ENCODE measurements around the gene SLC52A3. TPM values are rescaled to one million over a fixed set of nuclear protein-coding genes. Genes with fewer than 3 reads are reported as not detected.

SLC52A3 gene
- total and polyA plus RNA-seq, 2 of the 13 experiments (the other 11 are each of a cell fraction or from before 2014, with no cell fraction given) = 0.03 TPM; not detected in 1

GRCh38 chr20:728256-728944, 39.9 kb downstream of the SLC52A3 start (continued):
- TF ChIP-seq ZNF746 (CRISPR knock-in tag; IDR thresholded peaks at IDR 0.05) (no peak; the same call in 1 of the 2 replicates), GTF3A (CRISPR knock-in tag; conservative IDR thresholded peaks at IDR 0.05) (no peak), ZNF432 (CRISPR knock-in tag; IDR thresholded peaks at IDR 0.05; ENCODE audit: borderline replicate concordance) (no peak), REPIN1 (CRISPR knock-in tag; IDR thresholded peaks at IDR 0.05; ENCODE audit: borderline replicate concordance, low read depth) (peak; percentile 75; the same call in 1 of the 2 replicates), EEA1 (CRISPR knock-in tag; IDR thresholded peaks at IDR 0.05; ENCODE audit: borderline replicate concordance) (no peak; the same call in 1 of the 2 replicates), AGO2 (optimal IDR thresholded peaks at IDR 0.05; ENCODE audit: low read depth, low read length) (no peak), ZNF737 (CRISPR knock-in tag; IDR thresholded peaks at IDR 0.05; ENCODE audit: borderline replicate concordance) (0 out of 2 replicates have a peak, but pooled peaks have one; percentile 38), MXD4 (CRISPR knock-in tag; IDR thresholded peaks at IDR 0.05) (no peak), ZUFSP (CRISPR knock-in tag; IDR thresholded peaks at IDR 0.05; ENCODE audit: borderline replicate concordance) (no peak), ZNF597 (CRISPR knock-in tag; IDR thresholded peaks at IDR 0.05) (no peak), KLF16 (CRISPR knock-in tag; IDR thresholded peaks at IDR 0.05) (peak in 1 of 2 experiments; percentile 66; a peak in 1 of 4 replicates), ZNF354B (CRISPR knock-in tag; IDR thresholded peaks at IDR 0.05) (peak; percentile 23; the same call in 1 of the 2 replicates), ZFX (CRISPR knock-in tag; IDR thresholded peaks at IDR 0.05; ENCODE audit: low read depth) (peak; percentile 47), GMEB1 (CRISPR knock-in tag; IDR thresholded peaks at IDR 0.05; ENCODE audit: borderline replicate concordance) (no peak), KLF13 (CRISPR knock-in tag; IDR thresholded peaks at IDR 0.05) (no peak), ZNF142 (CRISPR knock-in tag; IDR thresholded peaks at IDR 0.05) (no peak), ZSCAN30 (CRISPR knock-in tag; IDR thresholded peaks at IDR 0.05) (no peak)
